Activated effector memory CD4-positive, alpha-beta T cell treated with anti-CD3 and anti-CD28 coated beads, Interleukin-2, amount 50 U/mL, for 16 hours (primary cell): ENCODE measurements around the gene TRPM1.
"Not testable (repeated sequence)": the region's sequence is repeated elsewhere in the genome, so short reads cannot be mapped to it uniquely, and the experiment has no call there.

Experiments used
- DNase-seq: peaks from one replicate; pipeline ENCODE4 v3.0.0-alpha.2; 2020

Gene TRPM1

DNA sequence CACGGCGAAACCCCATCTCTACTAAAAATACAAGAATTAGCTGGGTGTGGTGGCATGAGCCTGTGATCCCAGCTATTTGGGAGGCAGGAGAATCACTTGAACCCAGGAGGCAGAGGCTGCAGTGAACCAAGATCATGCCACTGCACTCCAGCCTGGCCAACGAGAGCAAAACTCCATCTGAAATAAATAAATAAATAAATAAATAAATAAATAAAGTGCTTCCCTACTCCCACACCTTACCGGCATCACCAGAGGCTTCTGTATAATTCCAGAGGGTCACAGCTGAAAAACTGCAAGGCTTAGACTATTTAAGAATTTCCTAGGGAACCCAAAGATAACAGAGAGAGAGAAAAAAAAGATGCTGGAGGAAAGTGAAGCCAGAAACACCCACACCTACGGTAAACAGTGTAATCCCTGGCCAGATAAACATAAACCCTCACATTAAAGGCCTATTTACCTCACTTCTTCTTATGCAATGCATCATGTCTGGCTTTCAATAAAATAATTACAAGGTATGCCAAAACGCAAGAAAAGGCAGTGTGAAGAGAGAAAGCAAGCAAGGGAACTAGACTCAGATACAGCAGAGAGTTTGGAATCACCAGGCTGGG is 15.0 kb upstream of the TRPM1 start:
- no peak for DNase-seq

DNA sequence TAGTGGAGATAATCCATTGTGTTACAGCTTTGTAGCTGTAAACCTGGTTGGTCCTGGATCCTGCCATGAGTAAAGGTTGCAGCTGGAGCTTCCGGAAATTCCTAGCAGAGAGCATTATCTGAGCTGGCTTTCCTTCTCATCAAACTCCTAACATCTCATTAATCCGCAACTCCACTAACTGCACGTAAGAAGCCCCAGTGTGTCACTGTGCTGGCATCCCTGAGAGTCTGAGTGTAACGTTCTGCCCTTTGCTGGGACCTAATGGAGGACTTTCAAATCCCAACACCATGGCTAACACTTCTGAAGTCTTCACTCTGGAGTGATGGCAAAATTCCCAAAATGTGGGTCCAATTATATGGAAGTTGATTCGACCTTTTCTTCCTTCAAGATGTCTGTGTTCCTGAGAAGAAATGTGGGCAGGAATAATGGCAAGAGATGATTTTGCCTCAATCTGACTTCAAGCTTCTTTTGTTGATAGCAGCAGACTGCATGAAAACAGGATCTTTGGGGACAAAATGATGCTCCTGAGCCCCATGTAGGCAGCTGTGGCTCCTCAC is 9.6 kb upstream of the TRPM1 start:
- DNase-seq: no peak

DNA sequence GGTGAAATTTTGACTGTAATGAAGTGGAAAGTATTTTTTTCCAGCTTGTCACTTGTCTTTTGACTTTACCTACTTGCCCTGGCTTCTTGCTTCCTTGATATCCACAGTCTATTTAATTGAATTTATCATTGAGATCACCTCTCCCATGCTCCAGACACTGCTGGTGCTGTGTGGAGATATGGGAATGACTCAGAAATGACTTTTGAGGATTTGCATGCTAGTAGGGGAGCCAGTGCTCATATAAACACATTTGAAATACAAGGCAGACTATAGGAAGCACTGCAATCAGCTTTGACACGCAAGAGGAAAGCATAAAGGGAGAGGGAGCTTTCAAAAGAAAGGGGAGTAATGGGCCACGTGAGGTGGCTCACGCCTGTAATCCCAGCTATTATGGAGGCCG is 7.3 kb upstream of the TRPM1 start:
- no peak for DNase-seq

GRCh38 chr15:31106495-31107300 is 5.2 kb upstream of the TRPM1 start:
- no peak for DNase-seq

GRCh38 chr15:31104003-31104402 is 2.5 kb upstream of the TRPM1 start:
- DNase-seq: no peak

DNA sequence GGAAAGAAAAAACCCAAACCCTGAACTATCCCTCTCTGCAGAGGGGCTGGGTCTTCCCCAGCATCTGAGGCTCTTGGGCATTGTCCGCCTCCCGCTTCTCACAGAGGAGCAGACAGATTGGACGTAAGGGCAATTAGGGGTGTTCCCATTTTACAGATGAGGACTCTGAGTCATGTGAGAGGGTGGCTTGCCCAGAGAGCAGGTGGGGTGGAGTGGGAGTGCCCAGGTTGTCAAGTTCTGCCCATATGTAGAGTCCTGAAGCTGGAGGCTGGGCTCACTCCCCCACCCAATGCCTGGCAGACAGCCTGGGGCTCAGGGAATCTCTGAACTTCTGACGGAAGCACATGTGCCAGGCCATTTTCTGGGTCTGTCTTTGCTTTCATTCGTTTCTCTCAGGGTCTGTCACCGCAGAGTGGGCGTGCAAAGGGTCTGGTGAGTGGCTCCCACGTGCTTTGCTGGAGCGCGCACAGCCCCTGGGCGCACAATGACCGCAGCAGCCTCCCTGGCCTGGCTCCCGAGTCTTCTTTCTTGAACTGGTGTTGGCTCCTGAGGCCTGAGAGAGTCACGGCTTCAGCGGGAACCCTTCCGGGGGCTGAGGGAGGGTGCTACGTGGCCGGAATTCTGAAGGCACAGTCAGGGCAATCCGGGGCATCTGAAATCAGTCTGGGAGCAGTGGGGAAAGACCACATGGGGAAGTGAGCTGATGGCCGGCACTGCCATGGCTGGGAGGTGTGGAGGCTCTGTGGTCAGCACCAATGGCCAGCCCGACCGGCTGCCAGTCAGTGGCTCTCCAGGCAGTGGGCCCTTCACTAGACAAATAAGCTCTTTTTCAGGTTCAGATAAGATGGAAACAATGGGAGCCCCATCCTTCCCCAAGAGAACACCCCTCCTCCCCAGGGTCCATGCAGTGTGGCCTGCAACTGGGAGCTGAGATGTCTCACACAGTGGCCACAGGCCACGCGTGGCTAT is 1.1 kb upstream of the TRPM1 start:
- no peak for DNase-seq

DNA sequence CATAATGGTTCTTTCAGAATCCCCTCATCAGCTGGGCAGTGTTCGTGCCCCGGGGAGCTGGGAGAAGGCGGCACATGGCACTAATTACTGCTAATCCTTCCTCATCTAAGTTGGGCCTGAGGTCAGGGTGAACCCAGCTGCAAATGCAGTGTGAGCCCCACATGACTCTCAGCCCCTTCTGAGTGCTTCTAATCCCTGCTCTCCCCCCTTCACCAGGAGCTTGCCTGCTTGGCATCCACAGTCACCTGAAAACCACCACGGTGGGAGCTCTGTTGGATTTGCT is 455 bp upstream of the TRPM1 start:
- DNase-seq: no peak

- no peak for DNase-seq
Measured at GRCh38 chr15:31100738-31101137, 787 bp downstream of the TRPM1 start.

- no peak for DNase-seq
Measured at GRCh38 chr15:31098953-31099740, 2.4 kb downstream of the TRPM1 start.

- no peak for DNase-seq
Measured at GRCh38 chr15:31098491-31098917, 3.0 kb downstream of the TRPM1 start.

DNA sequence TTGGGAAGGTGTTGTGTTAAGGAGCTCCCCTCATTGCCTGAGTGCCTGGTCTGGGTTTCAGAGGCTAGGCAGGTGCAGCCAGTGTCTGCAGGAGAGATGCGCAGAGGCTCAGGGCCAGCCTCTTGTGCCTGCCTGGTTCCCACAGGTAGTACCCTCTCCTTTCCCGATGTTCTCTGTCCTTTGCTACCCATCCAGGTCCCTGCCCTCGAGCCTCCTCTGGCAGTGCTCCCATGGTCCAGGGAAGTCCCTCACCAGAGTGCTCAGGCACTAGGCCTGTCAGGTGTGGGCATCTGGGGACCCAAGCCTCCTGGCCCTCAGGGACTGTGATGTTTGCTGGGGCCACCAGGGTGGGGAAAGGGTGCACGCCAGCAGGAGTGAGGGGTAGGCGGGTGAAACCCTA is 5.0 kb downstream of the TRPM1 start:
- no peak for DNase-seq

DNA sequence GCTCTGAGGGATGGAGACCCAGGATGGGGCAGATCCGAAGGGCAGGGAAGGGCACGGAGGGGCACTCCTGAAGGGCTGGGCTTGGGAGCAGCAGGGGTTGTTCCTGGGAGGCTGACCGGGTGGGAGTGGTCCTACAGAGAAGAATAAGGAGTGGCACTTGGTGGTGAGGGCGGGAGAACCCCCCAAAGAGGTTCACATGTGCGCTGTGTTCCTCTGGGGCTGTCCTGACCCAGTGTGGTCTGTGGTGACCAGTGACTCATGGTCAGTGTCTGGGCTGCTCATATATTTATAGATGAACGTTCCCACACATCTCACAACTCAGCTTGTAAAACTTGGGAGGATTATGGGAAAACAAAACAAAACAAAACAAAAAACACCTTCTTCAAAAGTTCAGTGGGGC is 10.0 kb downstream of the TRPM1 start:
- DNase-seq: no peak

GRCh38 chr15:31090766-31091165 is 10.8 kb downstream of the TRPM1 start:
- no peak for DNase-seq

GRCh38 chr15:31089368-31090047 is 12.0 kb downstream of the TRPM1 start:
- DNase-seq: no peak

DNA sequence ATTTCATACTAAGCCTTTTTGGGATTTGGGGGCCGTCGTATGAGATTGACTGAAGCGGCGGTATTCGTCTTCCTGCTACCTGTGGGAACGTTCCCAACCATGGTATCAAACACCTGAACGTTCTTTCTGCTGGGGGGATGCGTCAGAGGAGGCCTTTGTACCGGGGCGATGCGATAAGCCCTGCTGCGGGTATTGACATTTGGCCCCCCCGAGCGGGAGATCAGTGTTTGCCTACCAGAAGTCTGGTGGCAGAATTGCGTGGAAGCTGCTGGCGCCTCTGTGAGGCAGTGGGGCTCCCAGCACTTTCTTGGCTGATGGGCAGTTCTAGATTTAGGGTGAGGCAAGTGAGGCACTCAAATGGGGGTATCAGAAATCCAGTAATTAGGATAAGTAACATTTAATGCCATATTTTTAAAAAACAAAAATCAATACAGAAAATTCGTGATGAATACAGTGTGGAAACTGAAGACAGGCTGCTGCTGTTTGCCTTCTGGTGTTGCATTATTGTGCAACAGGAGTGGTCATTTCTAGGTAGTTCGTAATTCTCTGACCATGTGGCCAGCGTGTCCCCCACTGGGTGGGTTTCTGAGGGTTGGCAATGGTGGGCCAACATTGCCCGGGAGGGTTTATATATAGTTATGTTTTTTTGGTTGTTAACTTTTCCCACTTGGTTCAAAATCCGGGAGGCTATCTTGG is 12.7 kb downstream of the TRPM1 start:
- no peak for DNase-seq

- not testable (repeated sequence) for DNase-seq
Measured at GRCh38 chr15:31088041-31088440, 13.5 kb downstream of the TRPM1 start.

- DNase-seq: no peak
Measured at GRCh38 chr15:31086344-31086743, 15.2 kb downstream of the TRPM1 start.

GRCh38 chr15:31085359-31085758 is 16.2 kb downstream of the TRPM1 start:
- DNase-seq: no peak

DNA sequence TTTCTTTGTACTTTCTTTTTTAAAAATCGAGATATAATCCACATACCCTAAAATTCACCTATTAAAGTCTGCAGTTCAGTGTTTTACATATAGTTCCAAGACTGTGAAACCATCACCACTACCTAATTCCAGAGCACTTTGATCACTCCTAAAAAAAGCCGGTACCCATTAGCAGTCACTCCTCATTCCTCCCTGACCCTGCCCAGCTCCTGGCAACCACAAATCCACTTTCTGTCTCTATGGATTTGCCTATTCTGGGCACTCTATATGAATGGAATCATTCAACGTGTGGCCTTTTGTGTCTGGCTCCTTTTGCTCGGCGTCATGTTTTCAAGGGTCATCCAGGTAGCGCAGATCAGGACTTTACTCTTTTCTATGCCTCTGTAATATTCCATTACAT is 17.3 kb downstream of the TRPM1 start:
- DNase-seq: no peak

DNA sequence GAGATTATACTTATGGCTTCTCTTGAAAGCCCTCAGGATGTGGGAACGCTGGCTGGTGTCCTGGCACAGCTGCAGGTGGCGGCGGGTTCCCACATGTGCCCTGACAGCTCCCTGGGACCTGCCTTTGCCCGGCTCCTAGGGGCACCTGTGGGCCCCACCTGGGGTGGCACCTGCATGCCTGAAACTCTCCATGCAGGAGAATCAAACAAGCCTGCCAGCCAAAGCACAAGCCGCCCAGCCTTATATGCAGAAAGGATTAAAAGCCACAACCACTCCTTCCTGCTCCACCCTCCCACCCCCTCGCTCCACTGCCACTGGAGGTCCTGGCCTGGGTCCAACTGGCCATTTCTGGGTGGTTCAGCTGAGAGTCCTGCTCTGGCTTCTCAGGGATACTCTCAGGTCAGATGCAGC is 18.1 kb downstream of the TRPM1 start:
- DNase-seq: no peak

DNA sequence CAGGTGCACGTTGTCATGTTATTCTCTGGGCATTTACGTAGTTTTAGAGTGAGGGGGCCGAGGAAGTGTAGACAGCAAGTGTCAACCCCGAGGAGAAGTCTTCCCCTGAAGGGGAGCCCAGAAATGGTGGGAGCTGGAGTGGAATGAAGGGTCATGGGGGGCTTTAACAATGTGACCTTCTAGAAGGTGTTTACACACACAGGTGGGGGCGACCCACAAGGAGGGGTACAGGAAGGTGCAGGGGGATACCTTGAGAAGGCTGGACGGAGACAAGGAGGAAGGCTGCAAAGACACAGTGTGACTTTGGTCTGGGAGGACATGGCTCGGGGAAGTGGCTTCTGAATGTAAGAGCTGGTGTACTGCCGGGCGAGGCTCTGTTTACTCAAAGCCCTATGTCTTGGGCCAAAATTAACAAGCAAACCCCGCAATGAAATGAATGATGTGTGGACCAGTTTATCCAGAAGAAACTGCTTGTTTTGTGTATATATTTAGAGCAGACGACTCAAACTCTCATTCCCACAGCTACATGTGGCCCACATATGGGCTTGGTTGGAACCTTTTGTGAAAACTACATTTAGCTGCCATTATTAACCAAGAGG is 18.7 kb downstream of the TRPM1 start:
- DNase-seq: no peak
